Islet precursor cell (in vitro differentiated cells): Measurements from ENCODE around the gene PCOLCE2.

Experiments
- DNase-seq: peaks from one replicate; pipeline ENCODE4 v3.0.0-alpha.2; 2018

Gene PCOLCE2

GRCh38 chr3:142888481-142889211 is at the start of gene PCOLCE2:
Gene PCOLCE2 (minus strand): TSS chr3:142889083. CDS start chr3:142888896, 187 bp downstream.
- peak; percentile 87 for DNase-seq

- DNase-seq, result no peak
Observed at GRCh38 chr3:142935963-142936362, 47.1 kb upstream of the PCOLCE2 start.

GRCh38 chr3:142934887-142935269 is 46.0 kb upstream of the PCOLCE2 start:
- DNase-seq, result no peak

- no peak for DNase-seq
Observed at GRCh38 chr3:142934128-142934886, 45.4 kb upstream of the PCOLCE2 start.

GRCh38 chr3:142931222-142931621 is 42.3 kb upstream of the PCOLCE2 start:
- DNase-seq, result peak; percentile 75

- DNase-seq, result no peak
Observed at GRCh38 chr3:142930463-142930862, 41.6 kb upstream of the PCOLCE2 start.

- DNase-seq, result no peak
Observed at GRCh38 chr3:142929890-142930289, 41.0 kb upstream of the PCOLCE2 start.

- DNase-seq, result peak; percentile 70
Observed at GRCh38 chr3:142929109-142929508, 40.2 kb upstream of the PCOLCE2 start.

- no peak for DNase-seq
Observed at GRCh38 chr3:142926368-142926944, 37.6 kb upstream of the PCOLCE2 start.

- no peak for DNase-seq
Observed at GRCh38 chr3:142925140-142925539, 36.3 kb upstream of the PCOLCE2 start.

GRCh38 chr3:142923694-142924093 is 34.8 kb upstream of the PCOLCE2 start:
- DNase-seq, result no peak

- no peak for DNase-seq
Observed at GRCh38 chr3:142916605-142917004, 27.7 kb upstream of the PCOLCE2 start.

GRCh38 chr3:142915636-142916035 is 26.8 kb upstream of the PCOLCE2 start:
- no peak for DNase-seq

GRCh38 chr3:142914286-142914811 is 25.5 kb upstream of the PCOLCE2 start:
- DNase-seq, result no peak

GRCh38 chr3:142913432-142913831 is 24.5 kb upstream of the PCOLCE2 start:
- DNase-seq, result no peak

GRCh38 chr3:142912402-142913172 is 23.7 kb upstream of the PCOLCE2 start:
- DNase-seq, result no peak

- DNase-seq, result no peak
Observed at GRCh38 chr3:142910280-142910679, 21.4 kb upstream of the PCOLCE2 start.

GRCh38 chr3:142909282-142909681 is 20.4 kb upstream of the PCOLCE2 start:
- DNase-seq, result no peak

GRCh38 chr3:142907996-142908395 is 19.1 kb upstream of the PCOLCE2 start:
- DNase-seq, result no peak

GRCh38 chr3:142904639-142905436 is 16.0 kb upstream of the PCOLCE2 start:
- DNase-seq, result peak; percentile 70

- no peak for DNase-seq
Observed at GRCh38 chr3:142902356-142902755, 13.5 kb upstream of the PCOLCE2 start.
